ENCODE results near the gene ADCY9. TPM values are rescaled to one million over a fixed set of nuclear protein-coding genes. Genes with fewer than 3 reads are reported as not detected.
"Not testable (repeated sequence)": the region's sequence is repeated elsewhere in the genome, so short reads cannot be mapped to it uniquely, and the experiment has no call there.

Gene ADCY9
- total and polyA plus RNA-seq, 4 donors: 12.7 to 37.6 (median 17.6) TPM

GRCh38 chr16:3963203-3963602 lies 153.0 kb downstream of the ADCY9 start:
- DNase-seq (peak; percentile 51 to 64 (median 55)), ATAC-seq (ENCODE audit: insufficient read depth, low FRiP score) (no peak)
- Histone ChIP-seq H3K9me3 (ENCODE audit: control insufficient read depth in 4 of 4, insufficient read depth in 3 of 4, low read length in 3 of 4) (peaks cover 0 to 6% (median 0%) of the 10 kb centered on the region in 4 donors), H3K4me1 (ENCODE audit: control insufficient read depth in 5 of 5, insufficient read depth in 5 of 5, low read length in 5 of 5) (peaks cover 0 to 15% (median 9%) of the 10 kb centered on the region in 5 donors), H3K9ac (ENCODE audit: insufficient read depth in 1 of 2, low read length in 2 of 2) (no peak overlapping the region), H3K36me3 (ENCODE audit: control insufficient read depth in 4 of 4, insufficient read depth in 4 of 4, low read length in 4 of 4) (peaks cover 0 to 12% (median 8%) of the 10 kb centered on the region in 4 donors), H3K27ac (ENCODE audit: low read depth in 1 of 2, low read length in 1 of 2) (peak overlapping the region in 1 of 2 donors; percentile 43), H3K27me3 (ENCODE audit: control insufficient read depth in 3 of 3, insufficient read depth in 3 of 3, low read length in 2 of 3) (peaks cover 0 to 2% (median 0%) of the 10 kb centered on the region in 3 donors), H3K4me3 (no peak overlapping the region)
- TF ChIP-seq CTCF (IDR thresholded peaks at IDR 0.05; ENCODE audit: control extremely low read depth, extremely low read depth): no peak
- WGBS, 2 donors: 38 to 40% methylated on average over 17 of the region's 17 CpGs

GRCh38 chr16:3961449-3961849 lies 154.8 kb downstream of the ADCY9 start:
- Histone ChIP-seq H3K27me3 (ENCODE audit: control insufficient read depth in 3 of 3, insufficient read depth in 3 of 3, low read length in 2 of 3) (peaks cover 0 to 2% (median 0%) of the 10 kb centered on the region in 3 donors), H3K9ac (ENCODE audit: insufficient read depth in 1 of 2, low read length in 2 of 2) (no peak overlapping the region), H3K27ac (ENCODE audit: low read depth in 1 of 2, low read length in 1 of 2) (peak overlapping the region in 1 of 2 donors; percentile 86), H3K36me3 (ENCODE audit: control insufficient read depth in 4 of 4, insufficient read depth in 4 of 4, low read length in 4 of 4) (peaks cover 0 to 10% (median 7%) of the 10 kb centered on the region in 4 donors), H3K9me3 (ENCODE audit: control insufficient read depth in 4 of 4, insufficient read depth in 3 of 4, low read length in 3 of 4) (peaks cover 0 to 6% (median 0%) of the 10 kb centered on the region in 4 donors), H3K4me1 (ENCODE audit: control insufficient read depth in 5 of 5, insufficient read depth in 5 of 5, low read length in 5 of 5) (peaks cover 0 to 15% (median 9%) of the 10 kb centered on the region in 5 donors), H3K4me3 (no peak overlapping the region)
- 85 to 88% methylated on average over 11 of the region's 11 CpGs for WGBS, 2 donors
- peak in 1 of 3 donors; percentile 22 for DNase-seq
- TF ChIP-seq CTCF (IDR thresholded peaks at IDR 0.05; ENCODE audit: control extremely low read depth, extremely low read depth): no peak
- ATAC-seq (ENCODE audit: insufficient read depth, low FRiP score): no peak

GRCh38 chr16:3959926-3960590 lies 156.2 kb downstream of the ADCY9 start:
- not testable (repeated sequence) for H3K27me3 ChIP-seq (ENCODE audit: control insufficient read depth in 3 of 3, insufficient read depth in 3 of 3, low read length in 2 of 3); DNase-seq; H3K4me3 ChIP-seq; H3K36me3 ChIP-seq (ENCODE audit: control insufficient read depth in 4 of 4, insufficient read depth in 4 of 4, low read length in 4 of 4); H3K9me3 ChIP-seq (ENCODE audit: control insufficient read depth in 4 of 4, insufficient read depth in 3 of 4, low read length in 3 of 4); ATAC-seq (ENCODE audit: insufficient read depth, low FRiP score)
- H3K27ac ChIP-seq (ENCODE audit: low read depth in 1 of 2, low read length in 1 of 2): peak overlapping the region in 1 of 2 donors; percentile 79
- 50 to 75% methylated on average over 14 of the region's 14 CpGs for WGBS, 2 donors
- H3K4me1 ChIP-seq (ENCODE audit: control insufficient read depth in 5 of 5, insufficient read depth in 5 of 5, low read length in 5 of 5): peaks cover 0 to 15% (median 9%) of the 10 kb centered on the region in 5 donors
- H3K9ac ChIP-seq (ENCODE audit: insufficient read depth in 1 of 2, low read length in 2 of 2): peak overlapping the region in 1 of 2 donors; percentile 73

GRCh38 chr16:3959148-3959547 lies 157.1 kb downstream of the ADCY9 start:
- peak overlapping the region in 1 of 2 donors; percentile 43 for H3K27ac ChIP-seq (ENCODE audit: low read depth in 1 of 2, low read length in 1 of 2)
- no peaks in the 10 kb centered on the region for H3K9me3 ChIP-seq (ENCODE audit: control insufficient read depth in 4 of 4, insufficient read depth in 3 of 4, low read length in 3 of 4)
- DNase-seq (peak; percentile 21 to 41 (median 41)), ATAC-seq (ENCODE audit: insufficient read depth, low FRiP score) (no peak)
- H3K4me3 ChIP-seq: no peak overlapping the region
- H3K36me3 ChIP-seq (ENCODE audit: control insufficient read depth in 4 of 4, insufficient read depth in 4 of 4, low read length in 4 of 4): no peaks in the 10 kb centered on the region
- 53 to 73% methylated on average over 3 of the region's 3 CpGs for WGBS, 2 donors
- no peak overlapping the region for H3K9ac ChIP-seq (ENCODE audit: insufficient read depth in 1 of 2, low read length in 2 of 2)
- peaks cover 0 to 2% (median 0%) of the 10 kb centered on the region in 3 donors for H3K27me3 ChIP-seq (ENCODE audit: control insufficient read depth in 3 of 3, insufficient read depth in 3 of 3, low read length in 2 of 3)
- H3K4me1 ChIP-seq (ENCODE audit: control insufficient read depth in 5 of 5, insufficient read depth in 5 of 5, low read length in 5 of 5): peaks cover 0 to 17% (median 9%) of the 10 kb centered on the region in 5 donors
- TF ChIP-seq CTCF (IDR thresholded peaks at IDR 0.05; ENCODE audit: control extremely low read depth, extremely low read depth): no peak
